ENCODE measurements around the gene PANK1. TPM values are rescaled to one million over a fixed set of nuclear protein-coding genes. Genes with fewer than 3 reads are reported as not detected.

Gene PANK1
- total and polyA plus RNA-seq, 2 experiments from 2014 or later: 21.6 to 55.5 TPM

DNA sequence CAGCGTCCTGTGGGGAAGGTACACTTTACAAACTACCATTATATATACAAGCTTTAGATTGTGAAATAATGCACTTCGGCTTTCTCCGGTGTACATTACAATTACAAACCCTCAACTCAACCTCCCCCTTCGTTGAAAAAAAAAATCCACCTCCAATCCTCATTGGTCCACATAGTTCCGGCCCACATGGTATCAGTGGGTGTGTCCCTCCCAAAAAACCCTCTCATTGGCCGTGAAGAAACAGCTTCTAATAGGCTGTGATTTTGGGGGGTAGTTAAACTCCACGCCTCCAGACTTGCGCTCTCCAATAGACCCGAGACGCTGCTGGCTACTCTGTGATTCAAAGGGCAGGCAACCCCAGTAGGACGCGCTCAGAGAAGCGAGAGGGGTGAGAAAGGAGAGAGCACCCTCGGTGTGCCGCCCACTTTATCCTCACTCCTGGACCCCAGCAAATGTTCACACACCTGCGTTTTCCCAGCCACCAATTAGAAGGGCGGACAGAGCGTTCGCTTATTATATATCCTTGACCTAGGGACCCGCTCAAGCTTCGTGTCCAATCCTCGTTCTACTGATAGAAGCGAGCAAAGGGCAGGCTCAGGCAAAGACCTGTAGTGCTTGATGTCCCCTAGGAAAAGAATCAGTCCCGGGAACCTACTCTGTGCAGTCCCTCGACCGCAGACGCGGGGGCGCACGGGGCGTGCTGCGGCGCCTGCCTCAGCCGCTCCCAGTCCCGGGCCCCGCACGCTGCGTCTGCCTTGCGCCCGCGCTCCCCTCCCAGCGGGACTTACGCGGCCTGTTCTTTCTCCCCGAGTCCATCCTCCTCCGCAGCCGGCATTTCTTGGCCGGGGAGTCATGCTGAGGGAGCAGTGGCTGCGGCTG is 991 bp downstream of the PANK1 start:
- no peaks in the 10 kb centered on the region for H3K27me3 ChIP-seq
- peak overlapping the region; percentile 98 for H3K27ac ChIP-seq
- no peaks in the 10 kb centered on the region for H3K9me2 ChIP-seq (replicated peaks; ENCODE audit: insufficient read depth)
- H3K4me3 ChIP-seq: peak overlapping the region; percentile 83
- under 1% methylated on average over 47 of the region's 49 CpGs for WGBS (ENCODE audit: low lambda C conversion rate, missing lambda C conversion rate)
- H4K20me1 ChIP-seq (ENCODE audit: insufficient read depth, poor library complexity, severe bottlenecking): no peaks in the 10 kb centered on the region
- peaks cover 44% of the 10 kb centered on the region for H3K79me2 ChIP-seq
- no peaks in the 10 kb centered on the region for H3K36me3 ChIP-seq (replicated peaks; ENCODE audit: insufficient read depth, low read depth)
- H3K4me2 ChIP-seq: peak overlapping the region; percentile 81
- TF ChIP-seq CTCF (IDR thresholded peaks at IDR 0.05; ENCODE audit: poor library complexity): no peak
- TF ChIP-seq EZH2 (IDR thresholded peaks at IDR 0.05; ENCODE audit: borderline replicate concordance): no peak
- TF ChIP-seq EZH2phosphoT487 (IDR thresholded peaks at IDR 0.05; ENCODE audit: low read depth, severe bottlenecking, unreplicated experiment): no peak
- H2AFZ ChIP-seq: peak overlapping the region; percentile 77
- H3K4me1 ChIP-seq (ENCODE audit: insufficient read depth): peaks cover 36% of the 10 kb centered on the region
- DNase-seq (ENCODE audit: low spot score): peak; percentile 93
- no peaks in the 10 kb centered on the region for H3K9me3 ChIP-seq (ENCODE audit: low read depth)

GRCh38 chr10:89643431-89643811 is 1.6 kb downstream of the PANK1 start:
- Histone ChIP-seq H3K27me3 (no peaks in the 10 kb centered on the region), H3K4me2 (peak overlapping the region; percentile 81), H3K79me2 (peaks cover 50% of the 10 kb centered on the region), H3K36me3 (replicated peaks; ENCODE audit: insufficient read depth, low read depth) (no peaks in the 10 kb centered on the region), H3K4me3 (peak overlapping the region; percentile 8), H2AFZ (peak overlapping the region; percentile 7), H3K4me1 (ENCODE audit: insufficient read depth) (peaks cover 36% of the 10 kb centered on the region), H3K27ac (peak overlapping the region; percentile 60), H3K9me2 (replicated peaks; ENCODE audit: insufficient read depth) (no peaks in the 10 kb centered on the region), H4K20me1 (ENCODE audit: insufficient read depth, poor library complexity, severe bottlenecking) (no peaks in the 10 kb centered on the region), H3K9me3 (ENCODE audit: low read depth) (no peaks in the 10 kb centered on the region)
- no peak for TF ChIP-seq CTCF (IDR thresholded peaks at IDR 0.05; ENCODE audit: poor library complexity)
- TF ChIP-seq EZH2 (IDR thresholded peaks at IDR 0.05; ENCODE audit: borderline replicate concordance): no peak
- TF ChIP-seq EZH2phosphoT487 (IDR thresholded peaks at IDR 0.05; ENCODE audit: low read depth, severe bottlenecking, unreplicated experiment): no peak
- WGBS (ENCODE audit: low lambda C conversion rate, missing lambda C conversion rate): 2% methylated on average over 2 of the region's 2 CpGs
- DNase-seq (ENCODE audit: low spot score): no peak

DNA sequence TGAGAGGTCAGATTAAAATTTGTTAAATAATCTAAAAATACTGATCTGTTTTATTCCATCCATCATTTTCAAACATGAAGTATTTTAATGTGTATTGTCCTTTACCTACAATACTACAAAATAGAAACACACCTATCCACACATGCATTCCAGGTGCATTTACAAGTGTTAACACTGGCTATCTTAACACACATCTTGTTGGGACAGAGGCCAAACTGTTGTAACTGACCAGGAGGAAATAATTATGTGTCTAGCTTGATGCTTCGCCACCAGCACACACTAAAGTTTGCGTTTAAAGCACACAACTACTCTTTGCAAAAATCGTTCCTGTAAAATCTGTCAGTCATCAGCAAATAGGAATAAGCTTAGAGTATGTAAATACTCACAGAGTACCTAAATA is 2.8 kb downstream of the PANK1 start:
- 50% methylated on average over 3 of the region's 3 CpGs for WGBS (ENCODE audit: low lambda C conversion rate, missing lambda C conversion rate)

More for the DNA sequence above, 2.8 kb downstream of the PANK1 start:
- Histone ChIP-seq H3K4me1 (ENCODE audit: insufficient read depth) (peaks cover 32% of the 10 kb centered on the region), H2AFZ (no peak overlapping the region), H3K79me2 (peaks cover 62% of the 10 kb centered on the region), H4K20me1 (ENCODE audit: insufficient read depth, poor library complexity, severe bottlenecking) (no peaks in the 10 kb centered on the region), H3K27ac (peak overlapping the region; percentile 60), H3K9me2 (replicated peaks; ENCODE audit: insufficient read depth) (no peaks in the 10 kb centered on the region), H3K4me3 (peak overlapping the region; percentile 8), H3K9me3 (ENCODE audit: low read depth) (no peaks in the 10 kb centered on the region), H3K27me3 (no peaks in the 10 kb centered on the region), H3K4me2 (peak overlapping the region; percentile 81), H3K36me3 (replicated peaks; ENCODE audit: insufficient read depth, low read depth) (no peaks in the 10 kb centered on the region)
- DNase-seq (ENCODE audit: low spot score): no peak
- TF ChIP-seq EZH2phosphoT487 (IDR thresholded peaks at IDR 0.05; ENCODE audit: low read depth, severe bottlenecking, unreplicated experiment) (no peak), EZH2 (IDR thresholded peaks at IDR 0.05; ENCODE audit: borderline replicate concordance) (no peak), CTCF (IDR thresholded peaks at IDR 0.05; ENCODE audit: poor library complexity) (no peak)
